Naive B cell (primary cell): ENCODE results near the gene CDK3. TPM values are rescaled to one million over a fixed set of nuclear protein-coding genes. Genes with fewer than 3 reads are reported as not detected.
A peak's percentile ranks its signal among the peaks of the same experiment; 100 is the strongest.
"Not testable (repeated sequence)": the region's sequence is repeated elsewhere in the genome, so short reads cannot be mapped to it uniquely, and the experiment has no call there.

Experiments
- ATAC-seq, 2 donors: fragments of 150-1000 bp; cut with Tn5 transposase; 2 replicates each; pipeline ENCODE4 v1.10.0; 2021; ENCODE audit warnings: low read depth in 2 of 2, mild to moderate bottlenecking in 2 of 2, moderate library complexity in 2 of 2
- DNase-seq: peaks from one replicate; pipeline ENCODE4 v3.0.0; 2022
- H3K27ac Mint-ChIP-seq, 6 donors: one replicate each; pipeline ENCODE4 v1.8.0; 2020 to 2022; ENCODE audit warnings: mild to moderate bottlenecking in 6 of 6, mixed read lengths in 6 of 6, moderate library complexity in 5 of 6, inconsistent platforms in 2 of 6
- H3K27me3 Mint-ChIP-seq, 3 donors: one replicate each; pipeline ENCODE4 v1.8.0; 2021 to 2022; ENCODE audit warnings: mixed read lengths in 3 of 3, mild to moderate bottlenecking in 1 of 3
- H3K36me3 Mint-ChIP-seq, 2 donors: one replicate each; pipeline ENCODE4 v1.8.0; 2020 to 2022; ENCODE audit warnings: mixed read lengths in 2 of 2, inconsistent platforms in 1 of 2, mild to moderate bottlenecking in 1 of 2
- H3K4me1 Mint-ChIP-seq, 3 donors: one replicate each; pipeline ENCODE4 v1.8.0; 2020 to 2022; ENCODE audit warnings: mixed read lengths in 3 of 3, inconsistent platforms in 1 of 3, mild to moderate bottlenecking in 1 of 3, moderate library complexity in 1 of 3
- H3K4me3 Mint-ChIP-seq, 8 donors: one replicate each; pipeline ENCODE4 v1.8.0; 2020 to 2022; ENCODE audit warnings: mild to moderate bottlenecking in 8 of 8, mixed read lengths in 8 of 8, moderate library complexity in 8 of 8, inconsistent platforms in 2 of 8
- H3K9me3 Mint-ChIP-seq, 7 donors: one replicate each; pipeline ENCODE4 v1.8.0; 2020 to 2022; ENCODE audit warnings: mixed read lengths in 7 of 7, mild to moderate bottlenecking in 5 of 7, inconsistent platforms in 2 of 7, moderate library complexity in 1 of 7
- polyA plus RNA-seq, 6 donors: library from polyadenylated mRNA; unstranded; fragments of 300-500 nt; fragmentation: Illumina TruSeq; gene quantifications; one replicate each; pipeline ENCODE4 v1.2.3, GENCODE V29; 2021; ENCODE audit warnings: low read depth in 6 of 6

CDK3 gene
- 1 to 10 TPM in 1 of 6 donors, under 1 TPM in 3, not detected in 2; 0.66 to 5.9 (median 0.76) TPM for polyA plus RNA-seq

DNA sequence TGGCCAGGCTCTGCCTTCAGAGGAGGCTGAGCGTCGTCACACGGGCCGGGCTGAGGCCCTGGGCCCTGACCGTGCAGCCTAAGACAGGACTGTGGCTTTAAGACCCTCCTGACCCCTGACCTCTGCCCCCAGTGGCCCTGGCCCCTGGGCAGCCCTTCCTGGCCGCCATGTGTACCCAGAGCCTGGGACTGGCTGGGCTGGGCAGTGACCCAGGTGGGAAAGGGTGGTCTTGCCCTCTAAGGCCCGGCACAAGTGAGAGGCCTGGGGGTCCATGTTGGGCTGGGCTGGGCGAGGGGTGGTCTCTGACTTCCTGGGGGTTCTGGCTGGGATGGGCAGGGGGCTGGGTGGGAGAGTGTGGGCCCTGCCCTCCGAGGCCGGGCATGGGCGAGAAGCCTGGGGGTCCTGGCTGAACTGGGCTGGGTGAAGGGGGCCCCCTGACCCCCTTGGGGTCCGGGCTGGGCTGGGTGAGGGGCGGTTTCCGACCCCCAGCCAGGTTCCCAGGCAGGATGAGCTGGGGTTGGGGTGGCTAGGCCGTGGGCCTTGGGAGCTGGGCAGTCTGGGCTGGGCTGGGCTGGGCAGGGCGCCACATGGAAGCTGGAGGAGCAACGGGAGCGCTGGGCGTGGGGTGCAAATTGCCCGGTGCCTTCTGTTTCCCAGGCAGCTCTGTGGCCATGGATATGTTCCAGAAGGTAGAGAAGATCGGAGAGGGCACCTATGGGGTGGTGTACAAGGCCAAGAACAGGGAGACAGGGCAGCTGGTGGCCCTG is at the start of gene CDK3:
CDK3 (plus strand) TSS at position 101 of the 767 bp plus-strand sequence; CDS start at position 672, 571 bp downstream.
- H3K27me3 Mint-ChIP-seq, result no peaks in the 10 kb centered on the region
- no peak for DNase-seq

GRCh38 chr17:75950855-75951554 is 49.6 kb upstream of the CDK3 start:
- H3K36me3 Mint-ChIP-seq, result peaks cover 14 to 15% of the 10 kb centered on the region in 2 donors
- DNase-seq, result no peak
- no peaks in the 10 kb centered on the region for H3K27me3 Mint-ChIP-seq
- no peaks in the 10 kb centered on the region for H3K9me3 Mint-ChIP-seq
- no peak for ATAC-seq
- no peaks in the 10 kb centered on the region for H3K4me1 Mint-ChIP-seq
- peak overlapping the region in 1 of 6 donors; percentile 56 for H3K27ac Mint-ChIP-seq
- H3K4me3 Mint-ChIP-seq, result no peak overlapping the region

More for the DNA sequence above, at the start of gene CDK3:
- ATAC-seq, result no peak
- Mint-ChIP-seq H3K9me3 (no peaks in the 10 kb centered on the region), H3K4me1 (peaks cover 20 to 23% (median 22%) of the 10 kb centered on the region in 3 donors), H3K27ac (no peak within 1 kb of the TSS), H3K4me3 (no peak within 1 kb of the TSS), H3K36me3 (no peaks in the 10 kb centered on the region)

DNA sequence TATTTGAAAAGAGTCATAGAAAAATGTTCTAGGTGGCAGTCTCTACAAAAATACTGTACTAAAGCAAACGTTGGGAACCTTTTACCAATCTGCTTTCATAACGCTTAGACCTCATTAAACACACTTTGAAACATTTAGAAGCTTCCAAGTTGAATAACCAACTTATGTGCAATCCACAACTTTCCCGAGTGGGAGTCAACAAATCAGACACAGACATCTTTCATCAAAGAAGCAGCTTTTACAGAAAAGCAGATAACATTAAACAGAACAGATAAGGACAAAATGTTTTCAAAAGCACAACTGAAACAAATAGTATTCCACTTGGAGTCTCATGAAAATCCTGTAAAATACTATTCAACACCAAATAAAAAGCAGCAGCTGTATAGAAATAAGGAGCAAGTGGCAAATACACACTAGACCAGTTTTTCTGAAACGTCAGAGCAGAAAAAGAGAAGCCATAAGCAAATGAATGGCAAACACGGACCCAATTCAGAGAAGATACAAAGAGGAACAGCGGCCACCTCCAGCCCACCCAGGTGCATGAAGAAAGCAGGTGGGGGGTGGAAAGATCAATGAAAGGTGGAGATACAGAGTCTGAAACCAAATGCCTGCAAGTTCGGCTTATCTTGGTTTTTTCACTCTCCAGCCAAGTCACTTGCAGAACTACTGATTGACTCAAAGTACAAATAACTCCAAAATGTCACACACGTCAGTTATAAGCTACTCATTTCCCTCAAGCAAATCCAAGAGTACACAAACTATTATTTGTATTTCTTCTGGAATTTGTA is 41.4 kb upstream of the CDK3 start:
- no peaks in the 10 kb centered on the region for H3K27me3 Mint-ChIP-seq
- DNase-seq (no peak), ATAC-seq (no peak)
- H3K4me3 Mint-ChIP-seq, result no peak overlapping the region
- no peaks in the 10 kb centered on the region for H3K9me3 Mint-ChIP-seq
- H3K27ac Mint-ChIP-seq, result peak overlapping the region in 1 of 6 donors; percentile 36
- H3K36me3 Mint-ChIP-seq, result peaks cover 0 to 11% of the 10 kb centered on the region in 2 donors
- peaks cover 0 to 14% (median 4%) of the 10 kb centered on the region in 3 donors for H3K4me1 Mint-ChIP-seq

- no peaks in the 10 kb centered on the region for H3K9me3 Mint-ChIP-seq
- ATAC-seq (no peak), DNase-seq (no peak)
- peaks cover 0 to 16% (median 7%) of the 10 kb centered on the region in 3 donors for H3K4me1 Mint-ChIP-seq
- no peak overlapping the region for H3K27ac Mint-ChIP-seq
- H3K36me3 Mint-ChIP-seq, result peaks cover 0 to 11% of the 10 kb centered on the region in 2 donors
- H3K4me3 Mint-ChIP-seq, result no peak overlapping the region
- H3K27me3 Mint-ChIP-seq, result no peaks in the 10 kb centered on the region
Observed at GRCh38 chr17:75959839-75960511, 40.7 kb upstream of the CDK3 start.

- peaks cover 10 to 29% (median 20%) of the 10 kb centered on the region in 3 donors for H3K4me1 Mint-ChIP-seq
- no peaks in the 10 kb centered on the region for H3K9me3 Mint-ChIP-seq
- DNase-seq (no peak), ATAC-seq (no peak)
- H3K27me3 Mint-ChIP-seq, result no peaks in the 10 kb centered on the region
- no peak overlapping the region for H3K4me3 Mint-ChIP-seq
- H3K36me3 Mint-ChIP-seq, result peaks cover 0 to 8% of the 10 kb centered on the region in 2 donors
- H3K27ac Mint-ChIP-seq, result no peak overlapping the region
Observed at GRCh38 chr17:75965468-75965867, 35.2 kb upstream of the CDK3 start.

DNA sequence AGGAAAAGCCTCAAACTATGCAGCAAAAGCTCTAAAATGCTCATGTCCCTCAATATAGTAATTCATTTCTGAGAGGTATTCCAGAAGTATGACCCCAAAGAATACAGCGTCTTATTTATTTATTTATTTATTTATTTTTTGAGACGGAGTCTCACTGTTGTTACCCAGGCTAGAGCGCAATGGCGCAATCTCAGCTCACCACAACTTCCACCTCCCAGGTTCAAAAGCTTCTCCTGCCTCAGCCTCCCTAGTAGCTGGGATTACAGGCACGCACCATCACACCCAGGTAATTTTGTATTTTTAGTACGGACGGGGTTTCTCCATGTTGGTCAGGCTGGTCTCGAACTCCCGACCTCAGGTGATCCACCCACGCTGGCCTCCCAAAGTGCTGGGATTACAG is 31.6 kb upstream of the CDK3 start:
- not testable (repeated sequence) for DNase-seq, ATAC-seq, H3K4me3 Mint-ChIP-seq, H3K27me3 Mint-ChIP-seq, H3K27ac Mint-ChIP-seq, H3K9me3 Mint-ChIP-seq
- H3K36me3 Mint-ChIP-seq, result peaks cover 0 to 15% of the 10 kb centered on the region in 2 donors
- peaks cover 10 to 16% (median 16%) of the 10 kb centered on the region in 3 donors for H3K4me1 Mint-ChIP-seq

DNA sequence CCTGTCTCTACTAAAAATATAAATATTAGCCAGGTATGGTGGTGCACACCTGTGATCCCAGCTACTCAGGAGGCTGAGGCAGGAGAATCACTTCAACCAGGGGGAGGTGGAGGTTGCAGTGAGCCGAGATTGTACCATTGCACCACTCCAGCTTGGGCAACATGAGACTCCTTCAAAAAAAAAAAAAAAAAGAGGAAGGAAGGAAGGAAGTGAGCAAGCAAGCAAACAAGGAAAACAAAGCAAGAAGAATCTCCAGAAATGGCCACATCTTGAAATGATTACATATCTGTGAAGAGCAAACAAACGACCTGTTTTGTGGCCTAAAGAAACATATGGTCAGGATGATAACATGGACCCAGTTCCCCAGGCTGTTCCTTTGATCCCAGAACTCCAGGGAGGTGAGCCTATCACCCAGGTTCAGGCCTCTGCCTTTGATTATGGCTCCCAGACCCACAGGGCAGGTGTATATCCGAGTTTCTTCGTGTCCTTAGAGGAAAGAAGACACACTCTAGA is 30.6 kb upstream of the CDK3 start:
- ATAC-seq, result no peak
- Mint-ChIP-seq H3K9me3 (no peaks in the 10 kb centered on the region), H3K4me3 (no peak overlapping the region), H3K4me1 (peaks cover 10 to 14% (median 12%) of the 10 kb centered on the region in 3 donors), H3K27me3 (no peaks in the 10 kb centered on the region), H3K36me3 (peaks cover 0 to 15% of the 10 kb centered on the region in 2 donors), H3K27ac (peak overlapping the region in 3 of 6 donors; percentile 28 to 68 (median 51))
- DNase-seq, result no peak

GRCh38 chr17:75970626-75971025 is 30.0 kb upstream of the CDK3 start:
- Mint-ChIP-seq H3K27me3 (no peaks in the 10 kb centered on the region), H3K4me3 (no peak overlapping the region), H3K36me3 (peaks cover 0 to 15% of the 10 kb centered on the region in 2 donors), H3K27ac (peak overlapping the region in 2 of 6 donors; percentile 27 to 69), H3K9me3 (no peaks in the 10 kb centered on the region), H3K4me1 (peaks cover 12 to 18% (median 14%) of the 10 kb centered on the region in 3 donors)
- no peak for ATAC-seq
- no peak for DNase-seq

DNA sequence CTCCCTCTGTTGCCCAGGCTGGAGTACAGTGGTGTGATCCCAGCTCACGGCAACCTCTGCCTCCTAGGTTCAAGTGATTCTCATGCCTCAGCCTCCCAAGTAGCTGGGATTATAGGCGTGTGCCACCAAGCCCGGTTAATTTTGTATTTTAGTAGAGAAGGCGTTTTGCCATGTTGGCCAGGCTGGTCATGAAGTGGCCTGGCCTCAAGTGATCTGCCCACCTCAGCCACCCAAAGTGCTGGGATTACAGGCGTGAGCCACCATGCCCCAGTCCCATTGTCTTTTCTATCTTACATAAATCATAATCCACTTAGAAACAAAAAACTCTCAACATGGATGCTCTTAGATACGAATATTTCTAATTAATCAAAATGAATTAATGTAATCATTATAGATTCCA is 25.5 kb upstream of the CDK3 start:
- H3K27ac Mint-ChIP-seq, ATAC-seq, H3K9me3 Mint-ChIP-seq, H3K27me3 Mint-ChIP-seq, DNase-seq: not testable (repeated sequence)
- Mint-ChIP-seq H3K4me3 (peak overlapping the region in 2 of 8 donors; percentile 30 to 49), H3K4me1 (peaks cover 24 to 36% (median 26%) of the 10 kb centered on the region in 3 donors), H3K36me3 (peaks cover 0 to 14% of the 10 kb centered on the region in 2 donors)

DNA sequence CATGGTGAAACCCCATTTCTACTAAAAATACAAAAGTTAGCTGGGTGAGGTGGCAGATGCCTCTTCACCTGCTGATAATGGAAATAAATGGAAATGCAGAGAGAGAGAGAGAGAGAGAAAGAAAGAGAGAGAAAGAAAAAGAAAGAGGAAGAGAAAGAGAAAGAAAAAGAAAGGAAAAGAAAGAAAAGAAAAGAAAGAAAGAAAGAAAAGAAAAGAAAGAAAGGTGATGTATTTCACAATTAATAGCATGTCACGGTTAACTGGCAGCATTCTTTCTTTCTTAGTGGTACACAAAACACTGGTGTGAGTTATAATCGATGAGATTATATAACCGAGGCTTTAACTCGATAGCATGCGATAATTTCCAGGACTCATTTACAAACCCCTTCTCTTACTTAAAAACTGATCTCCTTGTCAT is 24.9 kb upstream of the CDK3 start:
- Mint-ChIP-seq H3K36me3 (peaks cover 0 to 14% of the 10 kb centered on the region in 2 donors), H3K4me3 (peak overlapping the region in 3 of 8 donors; percentile 30 to 77 (median 48))

DNA sequence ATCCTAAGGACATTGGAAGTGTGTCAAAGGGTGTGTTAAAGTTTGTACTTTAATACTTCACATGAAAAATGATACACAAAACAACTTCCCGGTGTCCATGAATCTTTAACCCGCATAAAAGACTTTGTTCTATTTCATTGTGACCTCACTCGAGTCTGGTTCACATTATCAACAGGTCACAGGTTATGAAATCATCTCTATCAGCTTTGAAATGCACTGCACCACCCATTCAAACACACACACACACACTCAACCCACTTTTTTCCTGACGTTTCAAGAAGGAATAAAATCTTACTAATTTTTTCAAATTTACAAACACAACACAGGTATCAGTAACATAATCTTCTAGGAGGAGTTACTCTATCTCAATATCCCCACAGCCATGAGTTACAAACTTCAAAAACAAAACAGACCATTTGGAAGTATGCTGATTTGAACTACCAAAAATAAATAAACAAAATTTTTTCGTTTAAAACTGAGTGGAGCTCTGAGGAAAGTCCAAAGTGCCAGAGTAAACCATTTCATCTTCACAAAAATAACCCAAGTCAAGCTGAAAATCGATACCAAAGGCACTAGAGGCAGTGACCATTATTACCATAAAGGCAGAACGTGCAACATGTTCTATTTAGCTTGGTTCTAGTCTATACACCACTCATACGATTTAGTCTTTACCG is 24.3 kb upstream of the CDK3 start:
- ATAC-seq (no peak), DNase-seq (no peak)
- H3K9me3 Mint-ChIP-seq, result no peaks in the 10 kb centered on the region
- H3K4me1 Mint-ChIP-seq, result peaks cover 22 to 44% (median 32%) of the 10 kb centered on the region in 3 donors
- no peaks in the 10 kb centered on the region for H3K27me3 Mint-ChIP-seq
- peak overlapping the region in 3 of 6 donors; percentile 3 to 62 (median 38) for H3K27ac Mint-ChIP-seq
- peak overlapping the region in 2 of 8 donors; percentile 1 to 77 for H3K4me3 Mint-ChIP-seq
- peaks cover 0 to 14% of the 10 kb centered on the region in 2 donors for H3K36me3 Mint-ChIP-seq

More for the DNA sequence above, 24.9 kb upstream of the CDK3 start:
- Mint-ChIP-seq H3K9me3 (no peaks in the 10 kb centered on the region), H3K27ac (peak overlapping the region in 3 of 6 donors; percentile 3 to 62 (median 38)), H3K27me3 (no peaks in the 10 kb centered on the region), H3K4me1 (peaks cover 22 to 40% (median 29%) of the 10 kb centered on the region in 3 donors)
- ATAC-seq (no peak), DNase-seq (no peak)
